ENCODE results near the gene CYP19A1. TPM values are rescaled to one million over a fixed set of nuclear protein-coding genes. Genes with fewer than 3 reads are reported as not detected.
"Not testable (repeated sequence)": the region's sequence is repeated elsewhere in the genome, so short reads cannot be mapped to it uniquely, and the experiment has no call there.

Gene CYP19A1
- total RNA-seq, 3 donors from 2014 or later = 1.0 to 24.9 (median 6.9) TPM

DNA sequence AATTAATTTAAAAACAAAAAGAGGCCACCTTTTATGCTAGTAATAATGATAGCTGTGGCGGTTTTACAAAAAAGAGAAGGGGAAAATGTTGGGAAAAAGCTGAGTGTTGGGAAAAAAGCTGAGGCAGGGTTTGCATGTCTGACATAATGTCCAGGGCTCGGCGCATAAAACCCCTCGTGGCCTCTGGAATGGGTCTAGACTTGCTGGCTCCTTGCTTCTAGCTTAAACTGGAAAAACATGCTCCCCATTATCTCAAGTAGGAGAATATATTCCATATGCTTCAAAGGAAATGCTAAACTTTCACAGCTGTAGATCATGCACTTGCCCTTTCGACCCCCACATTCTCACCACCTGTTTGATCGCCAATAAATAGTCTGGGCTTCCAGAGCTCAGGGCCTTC is 53.0 kb downstream of the CYP19A1 start:
- H3K9me3 ChIP-seq = no peaks in the 10 kb centered on the region
- H3K27ac ChIP-seq = no peak overlapping the region
- H3K4me1 ChIP-seq = no peaks in the 10 kb centered on the region
- no peak for DNase-seq (ENCODE audit: low spot score in 2 of 2)
- no peaks in the 10 kb centered on the region for H3K36me3 ChIP-seq
- no peaks in the 10 kb centered on the region for H3K27me3 ChIP-seq
- no peak overlapping the region for H3K4me3 ChIP-seq
- TF ChIP-seq, protein P1, sequence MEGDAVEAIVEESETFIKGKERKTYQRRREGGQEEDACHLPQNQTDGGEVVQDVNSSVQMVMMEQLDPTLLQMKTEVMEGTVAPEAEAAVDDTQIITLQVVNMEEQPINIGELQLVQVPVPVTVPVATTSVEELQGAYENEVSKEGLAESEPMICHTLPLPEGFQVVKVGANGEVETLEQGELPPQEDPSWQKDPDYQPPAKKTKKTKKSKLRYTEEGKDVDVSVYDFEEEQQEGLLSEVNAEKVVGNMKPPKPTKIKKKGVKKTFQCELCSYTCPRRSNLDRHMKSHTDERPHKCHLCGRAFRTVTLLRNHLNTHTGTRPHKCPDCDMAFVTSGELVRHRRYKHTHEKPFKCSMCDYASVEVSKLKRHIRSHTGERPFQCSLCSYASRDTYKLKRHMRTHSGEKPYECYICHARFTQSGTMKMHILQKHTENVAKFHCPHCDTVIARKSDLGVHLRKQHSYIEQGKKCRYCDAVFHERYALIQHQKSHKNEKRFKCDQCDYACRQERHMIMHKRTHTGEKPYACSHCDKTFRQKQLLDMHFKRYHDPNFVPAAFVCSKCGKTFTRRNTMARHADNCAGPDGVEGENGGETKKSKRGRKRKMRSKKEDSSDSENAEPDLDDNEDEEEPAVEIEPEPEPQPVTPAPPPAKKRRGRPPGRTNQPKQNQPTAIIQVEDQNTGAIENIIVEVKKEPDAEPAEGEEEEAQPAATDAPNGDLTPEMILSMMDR (IDR thresholded peaks at IDR 0.05) = no peak
- TF ChIP-seq POLR2A (IDR thresholded peaks at IDR 0.05) (no peak), POLR2AphosphoS5 (IDR thresholded peaks at IDR 0.05) (no peak)
- intact Hi-C loops (cut with DNase I; ENCODE audit: low total_unique reads) = no loop called here

DNA sequence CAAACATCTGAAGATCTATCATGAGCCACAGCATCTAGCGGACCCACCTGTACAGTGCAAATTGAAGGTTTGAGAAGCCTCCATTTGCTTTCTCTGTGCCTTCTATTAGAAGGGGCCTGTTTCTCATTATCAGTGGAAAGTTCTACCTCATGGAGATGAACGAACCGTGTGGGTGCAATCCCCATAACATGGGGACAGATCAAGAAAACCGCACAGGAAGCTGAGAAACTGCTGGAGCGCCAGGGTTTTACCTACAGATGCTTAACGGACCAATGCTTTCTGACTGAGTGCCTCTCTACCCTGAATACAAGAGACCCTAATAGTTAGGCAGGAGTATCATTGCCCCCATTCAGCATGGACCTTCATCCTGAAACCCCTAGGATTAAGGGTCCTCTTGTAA is 53.5 kb downstream of the CYP19A1 start:
- TF ChIP-seq POLR2AphosphoS5 (IDR thresholded peaks at IDR 0.05) = no peak
- TF ChIP-seq, protein P1 (IDR thresholded peaks at IDR 0.05) = no peak
- H3K9me3 ChIP-seq = no peaks in the 10 kb centered on the region
- no peaks in the 10 kb centered on the region for H3K4me1 ChIP-seq
- no peak for DNase-seq (ENCODE audit: low spot score in 2 of 2)
- H3K27me3 ChIP-seq = no peaks in the 10 kb centered on the region
- H3K36me3 ChIP-seq = no peaks in the 10 kb centered on the region
- no peak overlapping the region for H3K4me3 ChIP-seq
- H3K27ac ChIP-seq = no peak overlapping the region
- intact Hi-C loops (cut with DNase I; ENCODE audit: low total_unique reads) = no loop called here

DNA sequence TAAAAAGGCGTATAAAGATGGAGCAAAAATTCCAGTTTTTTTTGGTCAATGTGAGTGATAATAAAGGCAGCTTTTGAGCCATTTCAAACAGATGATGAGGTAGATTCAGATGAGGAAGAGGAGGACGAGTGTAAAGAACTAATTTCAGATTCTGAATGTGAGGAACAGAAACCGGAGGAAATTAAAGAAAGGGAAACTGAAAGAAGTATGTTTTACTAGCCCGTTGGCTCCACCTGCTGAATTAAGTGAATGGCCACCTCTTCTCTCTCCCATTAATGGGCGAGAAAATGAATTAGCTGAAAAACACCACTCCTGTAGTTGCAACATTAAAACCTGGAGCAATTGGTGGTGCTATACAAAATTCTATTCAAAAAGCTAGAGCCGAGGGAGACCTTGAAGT is 55.4 kb downstream of the CYP19A1 start:
- TF ChIP-seq, protein P1 (IDR thresholded peaks at IDR 0.05) = no peak
- TF ChIP-seq POLR2A (IDR thresholded peaks at IDR 0.05) (no peak), POLR2AphosphoS5 (IDR thresholded peaks at IDR 0.05) (no peak)
- H3K4me1 ChIP-seq = no peaks in the 10 kb centered on the region
- no peaks in the 10 kb centered on the region for H3K9me3 ChIP-seq
- peaks cover 0 to 4% of the 10 kb centered on the region in 2 donors for H3K27me3 ChIP-seq
- intact Hi-C loops (cut with DNase I; ENCODE audit: low total_unique reads) = no loop called here
- H3K36me3 ChIP-seq = no peaks in the 10 kb centered on the region
- H3K4me3 ChIP-seq = no peak overlapping the region
- no peak for DNase-seq (ENCODE audit: low spot score in 2 of 2)
- no peak overlapping the region for H3K27ac ChIP-seq

DNA sequence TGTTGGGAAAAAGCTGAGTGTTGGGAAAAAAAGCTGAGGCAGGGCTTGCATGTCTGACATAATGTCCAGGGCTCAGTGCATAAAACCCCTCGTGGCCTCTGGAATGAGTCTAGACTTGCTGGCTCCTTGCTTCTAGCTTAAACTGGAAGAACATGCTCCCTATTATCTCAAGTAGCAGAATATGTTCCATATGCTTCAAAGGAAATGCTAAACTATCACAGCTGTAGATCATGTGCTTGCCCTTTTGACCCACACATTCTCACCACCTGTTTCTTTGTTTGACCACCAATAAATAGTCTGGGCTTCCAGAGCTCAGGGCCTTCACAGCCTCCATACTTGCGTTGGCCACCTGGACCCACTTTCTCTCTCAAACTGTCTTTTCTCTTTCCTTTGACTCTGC is 56.2 kb downstream of the CYP19A1 start:
- H3K4me3 ChIP-seq; intact Hi-C loops (cut with DNase I; ENCODE audit: low total_unique reads); DNase-seq (ENCODE audit: low spot score in 2 of 2); H3K4me1 ChIP-seq; H3K27me3 ChIP-seq; H3K36me3 ChIP-seq; H3K9me3 ChIP-seq: not testable (repeated sequence)
- peak overlapping the region in 1 of 2 donors; percentile 32 for H3K27ac ChIP-seq

DNA sequence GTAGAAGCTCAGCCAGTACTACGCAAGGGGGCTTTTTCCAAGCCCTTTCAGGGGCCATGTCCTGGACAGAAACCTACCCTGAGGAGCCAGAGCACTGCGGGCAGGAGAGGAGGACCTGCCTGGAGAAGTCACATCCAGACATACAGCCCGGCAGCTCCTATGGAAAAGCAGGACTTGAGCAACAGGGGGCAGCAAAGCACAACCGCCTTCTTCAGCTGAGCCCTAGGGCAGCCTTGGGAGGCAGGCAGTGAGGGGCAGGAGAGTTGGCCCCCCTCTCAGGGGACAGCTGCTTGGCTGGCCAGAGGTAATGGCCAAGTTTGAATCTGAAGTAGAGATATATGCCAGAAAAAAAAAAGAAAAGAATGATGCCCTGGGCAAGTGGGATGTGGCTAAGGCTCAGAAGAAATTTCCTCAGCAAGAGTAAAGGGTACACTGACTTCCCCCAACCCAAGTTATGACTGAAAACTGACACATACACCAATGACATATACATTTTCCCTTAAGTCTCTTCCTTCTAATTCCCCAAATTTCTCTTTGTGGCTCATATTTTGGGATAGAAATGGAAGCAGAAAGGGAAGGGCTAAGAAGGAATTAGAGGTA is 56.9 kb downstream of the CYP19A1 start:
- intact Hi-C loops (cut with DNase I; ENCODE audit: low total_unique reads) = no loop called here
- no peaks in the 10 kb centered on the region for H3K4me1 ChIP-seq
- no peak overlapping the region for H3K27ac ChIP-seq
- H3K9me3 ChIP-seq = no peaks in the 10 kb centered on the region
- H3K36me3 ChIP-seq = no peaks in the 10 kb centered on the region
- H3K27me3 ChIP-seq = peaks cover 0 to 4% of the 10 kb centered on the region in 2 donors
- H3K4me3 ChIP-seq = no peak overlapping the region
- TF ChIP-seq, protein P1 (IDR thresholded peaks at IDR 0.05) = peak in 1 of 3 donors; percentile 28
- no peak for TF ChIP-seq POLR2AphosphoS5 (IDR thresholded peaks at IDR 0.05)
- DNase-seq (ENCODE audit: low spot score in 2 of 2) = no peak

DNA sequence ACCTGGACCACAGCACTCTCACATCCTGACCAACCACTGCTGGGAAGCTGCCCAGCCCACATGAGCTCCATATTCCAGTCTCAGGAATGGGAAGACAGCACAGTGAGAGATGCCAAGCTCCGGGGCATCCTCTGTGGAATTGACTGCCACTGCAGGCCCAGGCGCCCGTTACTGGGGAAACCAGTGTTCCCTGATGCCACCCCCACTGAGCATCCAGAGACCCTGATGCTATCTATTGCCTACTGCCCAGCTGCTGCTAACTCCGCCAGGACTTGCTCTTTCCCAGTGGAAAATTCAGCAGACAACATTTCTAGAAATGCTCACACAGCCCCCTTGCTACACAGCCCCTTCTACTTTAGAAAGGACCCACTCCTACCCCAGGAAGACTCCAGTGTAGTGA is 57.6 kb downstream of the CYP19A1 start:
- intact Hi-C loops (cut with DNase I; ENCODE audit: low total_unique reads) = no loop called here
- TF ChIP-seq, protein P1 (IDR thresholded peaks at IDR 0.05) = no peak
- TF ChIP-seq POLR2A (IDR thresholded peaks at IDR 0.05) (no peak), POLR2AphosphoS5 (IDR thresholded peaks at IDR 0.05) (no peak)
- no peaks in the 10 kb centered on the region for H3K4me1 ChIP-seq

More for the DNA sequence above, 57.6 kb downstream of the CYP19A1 start:
- no peak overlapping the region for H3K4me3 ChIP-seq
- H3K27me3 ChIP-seq = peaks cover 0 to 4% of the 10 kb centered on the region in 2 donors
- no peak for DNase-seq (ENCODE audit: low spot score in 2 of 2)
- no peaks in the 10 kb centered on the region for H3K36me3 ChIP-seq
- no peak overlapping the region for H3K27ac ChIP-seq
- no peaks in the 10 kb centered on the region for H3K9me3 ChIP-seq
